GM12878 (cell line): ENCODE data around the gene GALK1. TPM values are rescaled to one million over a fixed set of nuclear protein-coding genes. Genes with fewer than 3 reads are reported as not detected.

Experiments
- ATAC-seq: fragments of 200-7000 bp; cut with Tn5 transposase; 3 replicates; pipeline ENCODE4 v1.9.1; 2020; ENCODE audit warnings: mild to moderate bottlenecking, moderate library complexity
- BruUV-seq: library from RNA; stranded (reverse); fragments of 400-500 nt; replicated peaks from 2 replicates; lab custom pipeline; 2021; lab: Mats Ljungman, UMichigan
- CTCF ChIA-PET: fragments of 300-600 bp; sonication (Branson Sonifier 250); formaldehyde crosslinking; extraction: SDS; loops from one replicate; lab custom pipeline; 2021; ENCODE audit warnings: inconsistent platforms; lab: Yijun Ruan, JAX
- POLR2A ChIA-PET: fragments of 350-600 bp; formaldehyde crosslinking; extraction: SDS; loops from one replicate; lab custom pipeline; 2021; ENCODE audit warnings: inconsistent platforms; lab: Charles Lee
- RAD21 ChIA-PET: fragments of 300-600 bp; sonication (Branson Sonifier 250); formaldehyde crosslinking; loops from one replicate; lab custom pipeline; 2023; ENCODE audit warnings: antibody characterized with exemption; ENCODE audit not compliant: unreplicated experiment; lab: Charles Lee
- SMC1A ChIA-PET: fragments of 300-600 bp; sonication (Branson Sonifier 250); formaldehyde crosslinking; loops from one replicate; lab custom pipeline; 2023; ENCODE audit not compliant: unreplicated experiment, uncharacterized antibody; lab: Charles Lee
- DNase-seq: peaks from one replicate; pipeline ENCODE4 v3.0.0-alpha.2; 2011; ENCODE audit warnings: low read depth, low spot score
- FAIRE-seq: peaks from 3 replicates; lab custom pipeline; 2011; peaks lifted over from hg19 to GRCh38; lab: Jason Lieb, UNC
- H2AFZ ChIP-seq: 2 replicates; pipeline ENCODE4 v1.6.0; 2011; ENCODE audit warnings: low read depth, low read length, control low read depth; ENCODE audit not compliant: control insufficient read depth
- H3K27ac ChIP-seq: 2 replicates; pipeline ENCODE4 v1.5.1; 2011; ENCODE audit warnings: control low read depth; ENCODE audit not compliant: control insufficient read depth, insufficient read depth
- H3K27me3 ChIP-seq, 2 experiments: replicated peaks in 1 of 2; 2 replicates each; pipeline versions ENCODE4 v1.6.0 to v1.6.1; 2011; ENCODE audit warnings: low read length in 1 of 2; ENCODE audit not compliant: control insufficient read depth in 2 of 2, insufficient read depth in 2 of 2
- H3K36me3 ChIP-seq, 2 experiments: 2 replicates each; pipeline ENCODE4 v1.5.1; 2011; ENCODE audit warnings: low read length in 1 of 2; ENCODE audit not compliant: control insufficient read depth in 2 of 2, insufficient read depth in 2 of 2
- H3K4me1 ChIP-seq: 2 replicates; pipeline ENCODE4 v1.6.1; 2011; ENCODE audit warnings: mild to moderate bottlenecking, low read length, moderate library complexity, mixed read lengths; ENCODE audit not compliant: control insufficient read depth, insufficient read depth
- H3K4me2 ChIP-seq: 2 replicates; pipeline ENCODE4 v1.6.0; 2011; ENCODE audit warnings: control low read depth; ENCODE audit not compliant: control insufficient read depth, insufficient read depth
- H3K4me3 ChIP-seq: fragments of 200-600 bp; sonication (generic); 2 replicates; pipeline ENCODE4 v1.5.1; 2016
- H3K79me2 ChIP-seq: 2 replicates; pipeline ENCODE4 v1.6.0; 2011; ENCODE audit warnings: low read length; ENCODE audit not compliant: control insufficient read depth, insufficient read depth
- H3K9ac ChIP-seq: 2 replicates; pipeline ENCODE4 v1.8.0; 2011; ENCODE audit warnings: low read length, control low read depth, mixed read lengths; ENCODE audit not compliant: control insufficient read depth, insufficient read depth
- H3K9me3 ChIP-seq: replicated peaks from 3 replicates; pipeline ENCODE4 v1.5.1; 2011; ENCODE audit warnings: mild to moderate bottlenecking, low read length; ENCODE audit not compliant: control insufficient read depth, insufficient read depth
- H4K20me1 ChIP-seq: 2 replicates; pipeline ENCODE4 v1.6.0; 2011; ENCODE audit not compliant: control insufficient read depth, insufficient read depth
- CREB1 ChIP-seq: IDR thresholded peaks from 2 replicates; pipeline ENCODE4 v1.6.1; 2012; ENCODE audit warnings: low read depth, mild to moderate bottlenecking, inconsistent platforms
- PRDM15 ChIP-seq: fragments of 450-650 bp; formaldehyde crosslinking; IDR thresholded peaks from 2 replicates; pipeline ENCODE4 v1.4.0; 2020; ENCODE audit warnings: mild to moderate bottlenecking, moderate library complexity
- WGBS: methylation state at CpG from one replicate; pipeline ENCODE4 v1.1.6; 2016; ENCODE audit warnings: low lambda C conversion rate; ENCODE audit not compliant: insufficient replicate concordance, insufficient coverage; ENCODE audit errors: missing lambda C conversion rate; 5-methylcytosine and 5-hydroxymethylcytosine counted together
- in situ Hi-C: fragments of 300-500 bp; cut with MboI; formaldehyde crosslinking; loops from 9 replicates; pipeline ENCODE4 v1.14.3; 2018; ENCODE audit warnings: mixed read lengths
- intact Hi-C: fragments of 100-400 bp; cut with micrococcal nuclease; formaldehyde crosslinking; loops from one replicate; pipeline ENCODE4 v1.14.2; 2022; ENCODE audit not compliant: unreplicated experiment
- polyA plus RNA-seq, 11 experiments: library from polyadenylated mRNA; depleted of rRNA in 4 of 11; unstranded in 6 of 11; stranded (reverse) in 5 of 11; fragments of >200 nt; fragmentation: Nextera tagmentation in 4 of 11; fragmentation: Illumina TruSeq in 1 of 11; extraction: Ambion mirVana in 4 of 11; extraction: Trizol in 1 of 11; gene quantifications; 1 replicate in 1 of 11; 2 replicates in 10 of 11; pipeline versions ENCODE4 v1.2.1 to v1.2.3, GENCODE V29; 2011 to 2016; ENCODE audit warnings: inconsistent platforms in 2 of 11, missing spikeins in 2 of 11, low read depth in 1 of 11
- total RNA-seq, 4 experiments: library from RNA; depleted of rRNA in 3 of 4; stranded (reverse); fragments of >200 nt in 3 of 4; fragmentation: Illumina TruSeq in 1 of 4; extraction: Trizol in 1 of 4; gene quantifications; 2 replicates each; pipeline versions ENCODE4 v1.2.1 to v1.2.3, GENCODE V29; 2013 to 2021
- TF ChIP-seq, protein P1 (sequence below): IDR thresholded peaks from 2 replicates; pipeline ENCODE4 v1.6.1; 2012; ENCODE audit warnings: low read length, inconsistent platforms

GALK1 gene
- total and polyA plus RNA-seq, 10 of the 15 experiments (the other 5 are each of a cell fraction or from before 2014, with no cell fraction given): 0.21 to 43.8 (median 21.4) TPM

- ChIA-PET POLR2A (interaction anchor here (0.7 to 2.2 kb wide), 7 partner anchors 10 to 189 kb away, joined by 3 to 11 read pairs (median 4); partner anchors contain the start of gene WBP2), CTCF (interaction anchor here (0.8 to 4.1 kb wide), 5 partner anchors 14 to 51 kb away, joined by 3 to 20 read pairs (median 3); partner anchors contain the start of gene WBP2), RAD21 (interaction anchor here (0.7 to 0.8 kb wide), 2 partner anchors 51 to 55 kb away, joined by 3 read pairs; partner anchors contain the start of gene WBP2), SMC1A (interaction anchor here (1.0 to 2.6 kb wide), 4 partner anchors 11 to 92 kb away, joined by 3 to 7 read pairs (median 4); partner anchors contain the start of gene TRIM65)
- Histone ChIP-seq H3K36me3 (no peaks in the 10 kb centered on the region; a peak in 3 of 4 replicates), H2AFZ (no peak overlapping the region), H4K20me1 (no peaks in the 10 kb centered on the region), H3K27me3 (no peaks in the 10 kb centered on the region), H3K4me1 (peaks cover 3% of the 10 kb centered on the region), H3K4me2 (no peak overlapping the region), H3K27ac (no peak overlapping the region), H3K4me3 (no peak overlapping the region), H3K9me3 (no peaks in the 10 kb centered on the region), H3K79me2 (no peaks in the 10 kb centered on the region; the same call in 1 of the 2 replicates), H3K9ac (no peak overlapping the region)
- ATAC-seq (no peak), FAIRE-seq (no peak), DNase-seq (no peak)
- TSS peak; percentile 42 for BruUV-seq
- TF ChIP-seq, protein P1, sequence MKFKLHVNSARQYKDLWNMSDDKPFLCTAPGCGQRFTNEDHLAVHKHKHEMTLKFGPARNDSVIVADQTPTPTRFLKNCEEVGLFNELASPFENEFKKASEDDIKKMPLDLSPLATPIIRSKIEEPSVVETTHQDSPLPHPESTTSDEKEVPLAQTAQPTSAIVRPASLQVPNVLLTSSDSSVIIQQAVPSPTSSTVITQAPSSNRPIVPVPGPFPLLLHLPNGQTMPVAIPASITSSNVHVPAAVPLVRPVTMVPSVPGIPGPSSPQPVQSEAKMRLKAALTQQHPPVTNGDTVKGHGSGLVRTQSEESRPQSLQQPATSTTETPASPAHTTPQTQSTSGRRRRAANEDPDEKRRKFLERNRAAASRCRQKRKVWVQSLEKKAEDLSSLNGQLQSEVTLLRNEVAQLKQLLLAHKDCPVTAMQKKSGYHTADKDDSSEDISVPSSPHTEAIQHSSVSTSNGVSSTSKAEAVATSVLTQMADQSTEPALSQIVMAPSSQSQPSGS: no peak
- TF ChIP-seq CREB1: peak; percentile 59; the same call in 1 of the 2 replicates
- TF ChIP-seq PRDM15: no peak
- in situ Hi-C loops: no loop called here
- 39% methylated on average over 1 of the region's 1 CpG for WGBS
- intact Hi-C loops: no loop called here
Observed at GRCh38 chr17:75803883-75804282, 38.9 kb upstream of the GALK1 start.
